SU-DHL-6 (cell line): ENCODE results near the gene TMPRSS13.

Experiments used
- CTCF ChIP-seq: fragments of 200-600 bp; sonication (generic); IDR thresholded peaks from one replicate; pipeline ENCODE4 v1.5.1; 2017; ENCODE audit warnings: antibody characterized with exemption, mild to moderate bottlenecking, low read length, moderate library complexity; ENCODE audit not compliant: insufficient read depth, poor library complexity, severe bottlenecking
- EZH2phosphoT487 ChIP-seq: fragments of 200-600 bp; sonication (generic), shearing (Covaris generic); conservative IDR thresholded peaks from 2 replicates; pipeline ENCODE4 v1.6.1; 2018; ENCODE audit warnings: mild to moderate bottlenecking, antibody characterized with exemption, low read length, moderate library complexity, mixed read lengths

GRCh38 chr11:117882311-117882905 lies 46.8 kb downstream of the TMPRSS13 start:
- TF ChIP-seq CTCF (no peak), EZH2phosphoT487 (no peak)
